ENCODE measurements around the gene RNF214. TPM values are rescaled to one million over a fixed set of nuclear protein-coding genes. Genes with fewer than 3 reads are reported as not detected.

The RNF214 gene
- total and polyA plus RNA-seq, 2 of the 4 experiments (the other 2 are of a cell fraction), result 7.9 to 14.8 TPM

- Histone ChIP-seq H3K4me3 (ENCODE audit: insufficient read depth, low read depth, low read length) (no peak overlapping the region), H3K14ac (replicated peaks; ENCODE audit: low read depth, low read length) (no peak overlapping the region), H3K4me1 (ENCODE audit: control insufficient read depth, insufficient read depth, low read length) (peaks cover 7% of the 10 kb centered on the region), H2BK120ac (ENCODE audit: low read depth, low read length) (no peak overlapping the region), H3K27me3 (ENCODE audit: control insufficient read depth, insufficient read depth, low read length) (no peaks in the 10 kb centered on the region), H3K9me3 (ENCODE audit: control insufficient read depth, insufficient read depth, low read length) (no peaks in the 10 kb centered on the region), H4K5ac (ENCODE audit: low read depth, low read length) (no peak overlapping the region), H2AK5ac (ENCODE audit: low read depth, low read length) (no peak overlapping the region), H2BK15ac (ENCODE audit: low read depth, low read length) (no peak overlapping the region), H2AK9ac (replicated peaks; ENCODE audit: low read depth, low read length, poor library complexity) (no peak overlapping the region), H3K4me2 (ENCODE audit: low read depth, low read length) (no peak overlapping the region), H3K79me1 (ENCODE audit: low read depth in 1 of 2, low read length in 2 of 2) (peaks cover 5 to 7% of the 10 kb centered on the region in 2 experiments), H3K36me3 (ENCODE audit: control insufficient read depth, insufficient read depth, low read length) (peaks cover 52% of the 10 kb centered on the region), H3K27ac (ENCODE audit: insufficient read depth, low read length) (no peak overlapping the region), H3K23ac (ENCODE audit: low read depth, low read length) (no peak overlapping the region), H2BK20ac (ENCODE audit: low read depth, low read length) (no peak overlapping the region), H4K8ac (ENCODE audit: low read depth in 2 of 2, low read length in 2 of 2) (no peak overlapping the region), H2AFZ (replicated peaks; ENCODE audit: low read length, poor library complexity) (no peak overlapping the region), H3K56ac (ENCODE audit: extremely low read depth, insufficient read depth, low read length) (no peak overlapping the region), H3K18ac (ENCODE audit: low read depth, low read length) (no peak overlapping the region), H4K91ac (ENCODE audit: insufficient read depth, low read depth, low read length) (no peak overlapping the region), H4K20me1 (ENCODE audit: insufficient read depth, low read length) (no peaks in the 10 kb centered on the region), H3K9ac (ENCODE audit: low read depth, low read length) (no peak overlapping the region), H3K9me1 (ENCODE audit: insufficient read depth, low read length) (peaks cover 21% of the 10 kb centered on the region), H2BK5ac (ENCODE audit: low read depth, low read length, poor library complexity, severe bottlenecking) (no peak overlapping the region), H3K4ac (ENCODE audit: low read depth, low read length) (no peak overlapping the region)
- ATAC-seq (ENCODE audit: low read depth), result no peak
- no peak for DNase-seq
- dilution Hi-C loops (cut with HindIII; ENCODE audit: low sequenced_read_pairs, unreplicated experiment), result no loop called here
- intact Hi-C loops (cut with micrococcal nuclease), result no loop called here
- TF ChIP-seq POLR2A (IDR thresholded peaks at IDR 0.05; ENCODE audit: low read depth, low read length) (no peak), MXI1 (IDR thresholded peaks at IDR 0.05; ENCODE audit: borderline replicate concordance, low read depth, low read length) (no peak), RCOR1 (IDR thresholded peaks at IDR 0.05; ENCODE audit: insufficient replicate concordance, low read length) (no peak), FOS (IDR thresholded peaks at IDR 0.05; ENCODE audit: low read depth, low read length) (no peak), USF2 (IDR thresholded peaks at IDR 0.05; ENCODE audit: low read depth, low read length) (no peak), CHD1 (IDR thresholded peaks at IDR 0.05; ENCODE audit: low read depth, low read length) (no peak), CEBPB (IDR thresholded peaks at IDR 0.05; ENCODE audit: low read depth, low read length) (no peak), ELK1 (IDR thresholded peaks at IDR 0.05; ENCODE audit: borderline replicate concordance, low read depth, low read length) (no peak), CTCF (conservative IDR thresholded peaks at IDR 0.05; ENCODE audit: low read depth, low read length) (no peak)
- ChIA-PET CTCF (interaction anchor here (0.6 kb wide), 1 partner anchor 1709 kb away, joined by 3 read pairs; no protein-coding TSS in a partner anchor), POLR2A (ENCODE audit: unreplicated experiment) (no interaction called here)
- no TSS peak for BruUV-seq (replicated peaks)
- no CpG with 5 or more reads among the region's 2 CpGs for WGBS, 2 experiments (ENCODE audit: extremely low coverage in 2 of 2, insufficient read length in 1 of 2)
- in situ Hi-C loops (cut with MboI; ENCODE audit: low sequenced_read_pairs), result no loop called here
These were observed 54.1 kb downstream of the RNF214 start for GRCh38 chr11:117286588-117286987.
